ENCODE data around the gene DGKD.

- TF ChIP-seq ZNF274 (IDR thresholded peaks at IDR 0.05; ENCODE audit: low read depth, low read length) (no peak), SUZ12 (IDR thresholded peaks at IDR 0.05; ENCODE audit: extremely low read depth, insufficient read depth, insufficient read length) (no peak), YY1 (IDR thresholded peaks at IDR 0.05; ENCODE audit: insufficient read depth, insufficient read length) (no peak)
Measured at GRCh38 chr2:233470839-233471238, 116.5 kb downstream of the DGKD start.

Measured in NT2/D1 (cell line).